ENCODE data around the gene XAB2.
"Not testable (repeated sequence)": the region's sequence is repeated elsewhere in the genome, so short reads cannot be mapped to it uniquely, and the experiment has no call there.

The XAB2 gene

GRCh38 chr19:7648265-7649014 is 19.1 kb upstream of the XAB2 start:
- DNase-seq: no peak

DNA sequence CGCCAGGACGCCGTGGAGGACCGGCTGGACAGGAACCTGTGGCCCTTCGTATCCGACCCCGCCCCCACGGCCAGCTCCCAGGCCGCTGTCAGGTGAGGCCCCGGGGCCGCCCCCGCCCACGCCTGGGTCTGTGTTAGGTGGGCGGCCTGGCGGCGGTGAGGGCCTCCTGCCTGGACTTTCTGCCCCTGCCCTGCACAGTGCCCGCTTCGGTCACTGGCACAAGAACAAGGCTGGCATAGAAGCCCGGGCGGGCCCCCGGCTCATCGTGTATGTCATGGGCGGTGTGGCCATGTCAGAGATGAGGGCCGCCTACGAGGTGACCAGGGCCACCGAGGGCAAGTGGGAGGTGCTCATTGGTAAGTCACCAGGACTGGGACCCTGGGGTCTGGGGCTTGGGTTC is 17.8 kb upstream of the XAB2 start:
- no peak for DNase-seq

- DNase-seq: no peak
Observed at GRCh38 chr19:7646426-7646700, 17.0 kb upstream of the XAB2 start.

DNA sequence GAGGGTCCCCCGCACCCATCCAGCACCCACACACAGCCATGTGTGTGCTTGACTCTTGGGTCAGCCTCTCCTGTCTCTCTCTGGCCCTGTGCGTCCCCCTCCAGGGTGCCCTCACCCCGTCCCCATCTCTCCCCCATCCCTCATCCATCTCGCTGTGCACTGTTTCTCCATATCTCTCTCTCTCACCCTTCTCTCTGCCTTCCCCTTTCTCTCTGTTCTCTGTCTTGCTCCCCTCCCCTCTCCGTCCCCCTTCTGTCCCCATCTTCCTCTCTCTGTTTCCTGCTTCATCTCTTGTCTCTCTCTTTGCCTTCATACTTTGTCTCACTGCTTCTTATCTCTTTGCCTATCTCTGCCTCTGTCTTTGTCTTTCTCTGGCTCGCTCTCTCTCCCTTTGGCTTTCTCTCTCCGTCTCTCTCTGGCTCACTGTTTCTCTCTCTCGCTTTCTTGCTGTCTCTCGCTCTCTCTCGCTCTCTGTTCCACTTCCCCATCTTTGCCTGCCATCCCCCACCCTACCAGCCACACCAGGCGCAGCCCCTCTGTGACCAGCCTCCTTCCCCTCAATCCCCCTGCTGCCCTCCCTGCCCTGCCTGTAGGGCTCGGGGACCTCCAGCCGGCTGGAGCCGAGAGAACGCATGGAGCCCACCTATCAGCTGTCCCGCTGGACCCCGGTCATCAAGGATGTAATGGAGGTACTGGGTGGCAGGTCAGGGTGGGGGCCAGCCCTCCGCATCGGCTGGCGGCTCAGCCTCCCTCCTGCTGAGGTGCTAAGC is 16.5 kb upstream of the XAB2 start:
- no peak for DNase-seq

DNA sequence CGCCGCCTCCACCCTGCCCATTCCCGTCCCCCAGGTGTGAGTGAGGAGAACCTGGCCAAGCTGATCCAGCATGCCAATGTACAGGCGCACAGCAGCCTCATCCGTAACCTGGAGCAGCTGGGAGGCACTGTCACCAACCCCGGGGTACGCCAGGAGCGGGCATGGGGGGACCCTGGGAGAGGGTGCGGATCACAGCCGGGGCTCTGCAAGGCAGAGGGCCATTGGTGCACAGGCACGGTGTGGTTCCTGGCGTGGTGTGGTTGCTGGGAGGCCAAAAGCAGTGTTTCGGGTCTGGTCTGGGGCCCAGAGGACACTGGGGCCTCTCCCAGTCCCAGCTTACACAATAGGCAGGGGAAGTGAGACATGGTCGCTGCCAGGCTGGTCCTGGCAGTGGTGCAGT is 15.8 kb upstream of the XAB2 start:
- DNase-seq: no peak

GRCh38 chr19:7644550-7644877 is 15.2 kb upstream of the XAB2 start:
- DNase-seq: no peak

- not testable (repeated sequence) for DNase-seq
Observed at GRCh38 chr19:7643629-7644549, 14.5 kb upstream of the XAB2 start.

GRCh38 chr19:7643031-7643415 is 13.7 kb upstream of the XAB2 start:
- DNase-seq: no peak

- DNase-seq: no peak
Observed at GRCh38 chr19:7642295-7643030, 13.1 kb upstream of the XAB2 start.

DNA sequence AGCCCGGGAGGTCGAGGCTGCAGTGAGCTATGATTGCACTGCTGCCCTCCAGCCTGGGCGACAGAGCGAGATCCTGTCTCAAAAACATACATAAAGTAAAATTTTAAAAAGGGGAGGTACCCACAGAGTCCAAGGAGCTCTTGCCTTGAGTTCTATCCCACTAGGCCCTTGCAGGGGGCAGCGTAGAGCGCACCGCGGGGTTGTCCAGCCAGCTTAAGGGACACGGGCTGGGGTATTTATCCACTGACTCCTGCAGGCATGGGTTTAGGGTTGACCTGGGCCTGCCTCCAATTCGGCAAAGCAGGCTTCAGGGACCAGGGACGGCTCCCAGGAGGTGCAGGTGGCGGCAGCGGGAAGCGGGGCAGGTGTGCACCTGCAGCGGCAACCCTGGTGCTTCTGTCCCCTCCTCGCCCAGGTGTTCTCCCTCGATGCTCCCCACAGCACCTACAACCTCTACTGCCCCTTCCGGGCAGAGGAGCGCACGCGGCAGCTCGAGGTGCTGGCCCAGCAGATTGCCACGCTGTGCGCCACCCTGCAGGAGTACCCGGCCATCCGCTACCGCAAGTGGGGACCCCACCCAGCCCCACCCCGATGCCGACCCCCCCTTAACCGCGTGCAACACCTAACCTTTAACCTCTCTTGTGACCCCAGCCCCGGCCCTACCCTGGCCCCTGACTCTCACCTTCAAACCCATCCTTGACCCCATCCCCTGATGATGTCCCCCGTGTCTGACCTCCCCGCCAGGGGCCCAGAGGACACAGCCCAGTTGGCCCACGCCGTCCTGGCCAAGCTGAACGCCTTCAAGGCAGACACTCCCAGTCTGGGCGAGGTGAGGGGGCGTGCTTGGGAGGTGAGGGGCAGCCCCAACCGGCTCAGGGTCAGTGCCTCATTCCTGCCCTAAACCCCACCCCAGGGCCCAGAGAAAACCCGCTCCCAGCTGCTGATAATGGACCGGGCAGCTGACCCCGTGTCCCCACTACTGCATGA is 12.2 kb upstream of the XAB2 start:
- DNase-seq: no peak

- no peak for DNase-seq
Observed at GRCh38 chr19:7640803-7641202, 11.5 kb upstream of the XAB2 start.

DNA sequence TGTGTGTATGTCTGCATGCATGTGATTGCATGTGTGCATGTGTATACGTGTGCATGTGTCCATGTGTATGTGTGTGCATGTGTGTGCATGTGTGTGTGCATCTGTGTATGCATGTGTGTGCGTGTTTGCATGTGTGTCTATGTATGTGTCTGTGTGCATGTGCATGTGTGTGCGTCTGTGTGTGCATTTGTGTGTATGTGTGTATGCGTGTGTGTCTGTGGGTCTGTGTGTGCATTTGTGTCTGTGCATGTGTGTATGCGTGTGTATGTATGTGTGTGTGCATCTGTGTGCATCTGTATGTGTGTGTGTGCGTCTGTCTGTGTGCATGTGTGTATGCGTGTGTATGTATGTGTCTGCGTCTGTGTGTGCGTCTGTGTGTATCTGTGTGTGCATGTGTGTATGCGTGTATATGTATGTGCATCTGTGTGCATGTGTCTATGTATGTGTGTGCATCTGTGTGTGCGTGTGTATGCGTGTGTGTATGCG is 10.6 kb upstream of the XAB2 start:
- no peak for DNase-seq

DNA sequence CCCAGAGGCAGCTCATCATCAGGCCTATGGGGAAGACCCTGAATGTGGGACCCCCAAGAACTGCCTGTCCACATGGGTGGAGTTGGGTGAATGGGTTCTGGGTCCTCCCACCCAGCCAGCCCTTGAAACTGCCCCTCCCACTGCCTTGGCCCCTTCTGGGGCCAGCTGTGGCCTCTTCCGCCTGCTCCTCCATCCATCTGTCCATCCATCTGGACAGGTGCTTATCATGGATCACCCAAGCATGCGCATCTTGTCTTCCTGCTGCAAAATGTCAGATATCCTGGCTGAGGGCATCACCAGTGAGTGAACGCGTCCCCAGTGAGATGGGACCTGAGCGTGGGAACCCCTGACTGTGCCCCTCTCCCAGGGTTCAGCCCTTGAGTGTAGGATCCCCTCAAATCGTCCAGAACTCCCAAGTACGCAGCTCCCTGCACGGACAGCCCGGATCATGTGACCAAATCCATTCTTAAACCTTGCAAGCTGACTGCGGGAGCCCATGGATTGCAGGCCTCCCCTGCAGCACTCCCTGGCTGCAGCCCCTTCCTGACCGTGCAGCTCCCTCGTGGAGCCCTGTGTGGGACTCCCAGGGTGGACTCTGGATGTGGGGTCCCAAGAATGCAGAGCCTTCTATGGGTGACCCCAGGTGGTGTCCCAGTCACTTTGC is 9.6 kb upstream of the XAB2 start:
- no peak for DNase-seq

DNA sequence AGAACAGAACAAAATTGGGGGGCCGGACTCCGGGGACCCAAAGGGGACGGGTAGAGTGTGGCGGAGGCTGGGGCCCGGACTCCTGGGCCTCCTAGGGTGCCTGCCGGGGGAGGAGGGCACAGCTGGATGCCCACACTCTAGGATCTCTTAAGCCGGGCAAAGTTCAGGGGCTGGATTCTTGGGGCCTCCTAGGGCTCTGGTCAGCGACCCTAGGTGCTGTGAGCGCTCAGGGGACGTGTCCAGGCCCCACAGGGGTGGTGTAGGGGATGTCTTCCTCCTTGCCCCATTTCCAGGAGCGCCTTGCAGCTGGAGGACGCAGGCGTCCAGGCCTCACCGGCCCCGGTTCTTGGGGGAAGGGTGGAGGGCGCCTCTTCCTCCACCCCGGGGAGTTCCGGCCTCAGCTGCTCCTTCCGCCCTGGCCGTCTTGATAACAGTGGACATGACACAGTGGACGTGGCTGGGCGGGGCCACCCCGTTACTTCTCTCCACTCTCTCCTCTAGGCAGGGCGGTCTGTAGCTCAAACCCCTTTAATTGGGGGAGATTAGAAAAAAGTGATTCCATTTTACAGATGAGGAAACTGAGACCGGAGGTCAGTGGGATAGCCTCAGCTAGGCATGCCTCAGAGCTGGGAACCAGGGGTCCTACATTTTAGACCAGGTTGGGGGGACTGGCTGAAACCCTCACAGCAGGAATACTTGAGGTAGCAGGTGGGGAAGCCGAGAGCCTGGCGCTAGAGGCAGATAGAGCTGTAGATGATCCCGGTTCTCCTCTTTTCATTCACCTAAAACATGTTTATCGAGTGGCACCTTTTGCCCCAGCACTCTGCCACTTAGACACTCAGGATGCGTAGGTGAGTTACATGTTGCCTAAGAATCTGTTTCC is 8.3 kb upstream of the XAB2 start:
- DNase-seq: no peak

- peak; percentile 90 for DNase-seq
Observed at GRCh38 chr19:7636691-7637373, 7.5 kb upstream of the XAB2 start, which contains the start of gene STXBP2. STXBP2 (plus strand) TSS chr19:7637110; CDS start chr19:7637150, 40 bp downstream.

- DNase-seq: no peak
Observed at GRCh38 chr19:7636317-7636690, 7.0 kb upstream of the XAB2 start.

DNA sequence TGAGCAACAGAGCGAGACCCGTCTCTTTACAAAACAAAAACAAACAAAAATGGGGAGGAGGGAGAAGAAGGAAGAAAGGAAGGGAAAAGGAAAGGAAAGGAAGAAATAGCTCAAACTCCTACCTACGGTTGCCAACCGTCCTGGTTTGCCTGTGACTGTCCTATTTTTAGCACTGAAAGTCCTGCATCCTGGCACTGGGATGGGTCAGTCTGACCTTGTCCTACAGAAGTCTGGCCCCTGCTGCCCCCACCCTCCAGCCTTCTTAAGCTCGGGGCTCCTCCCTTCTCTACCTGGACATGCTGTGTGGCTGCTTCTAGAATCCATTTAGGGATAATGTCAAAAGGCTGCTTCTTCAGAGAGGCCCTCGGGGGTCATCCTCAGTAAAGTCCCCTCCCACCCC is 6.3 kb upstream of the XAB2 start:
- no peak for DNase-seq

DNA sequence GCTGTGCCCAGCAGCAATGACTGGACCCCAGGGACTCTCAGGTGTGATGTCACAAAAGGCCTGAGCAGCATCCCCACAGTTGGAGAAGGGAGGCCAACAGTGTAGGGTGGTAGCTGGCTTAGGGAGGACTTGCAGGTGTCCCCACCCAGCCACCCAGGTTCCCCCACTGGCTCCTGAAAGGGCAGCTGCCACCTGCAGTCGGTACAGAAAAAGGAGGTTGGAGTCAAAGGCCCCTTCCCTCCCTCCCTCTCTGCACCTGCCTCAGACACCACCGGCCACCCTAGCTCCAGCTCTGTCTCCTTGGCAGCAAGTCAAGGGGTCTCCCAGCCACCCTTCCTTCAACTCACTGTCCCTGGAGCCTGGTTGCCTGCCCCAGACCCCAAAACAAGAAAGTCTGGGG is 4.4 kb upstream of the XAB2 start, which contains the start of gene PCP2:
TSS of gene PCP2 (minus strand) at position 22 of the 400 bp plus-strand sequence. CDS start 262 bp downstream, outside the sequence.
- DNase-seq: no peak
